GM06990 (cell line): ENCODE results near the gene RSPH9.
"Not testable (repeated sequence)": the region's sequence is repeated elsewhere in the genome, so short reads cannot be mapped to it uniquely, and the experiment has no call there.

Source experiments
- DNase-seq: peaks from one replicate; pipeline ENCODE4 v3.0.0-alpha.2; 2011; ENCODE audit not compliant: insufficient read length; ENCODE audit errors: extremely low read depth
- H3K27me3 ChIP-seq: replicated peaks from 2 replicates; pipeline ENCODE4 v1.6.0; 2011; ENCODE audit warnings: low read length; ENCODE audit not compliant: control insufficient read depth, insufficient read depth
- H3K36me3 ChIP-seq: 2 replicates; pipeline ENCODE4 v1.5.1; 2011; ENCODE audit warnings: low read length; ENCODE audit not compliant: control insufficient read depth, insufficient read depth
- H3K4me3 ChIP-seq: replicated peaks from 2 replicates; pipeline ENCODE4 v1.5.1; 2011; ENCODE audit warnings: low read depth, mild to moderate bottlenecking, control low read depth, low read length
- TF ChIP-seq, protein P1 (sequence below): IDR thresholded peaks from 2 replicates; pipeline ENCODE4 v1.5.1; 2011; ENCODE audit warnings: low read length, control low read depth, mild to moderate bottlenecking, inconsistent platforms; ENCODE audit not compliant: insufficient read depth, poor library complexity, severe bottlenecking

Gene RSPH9

DNA sequence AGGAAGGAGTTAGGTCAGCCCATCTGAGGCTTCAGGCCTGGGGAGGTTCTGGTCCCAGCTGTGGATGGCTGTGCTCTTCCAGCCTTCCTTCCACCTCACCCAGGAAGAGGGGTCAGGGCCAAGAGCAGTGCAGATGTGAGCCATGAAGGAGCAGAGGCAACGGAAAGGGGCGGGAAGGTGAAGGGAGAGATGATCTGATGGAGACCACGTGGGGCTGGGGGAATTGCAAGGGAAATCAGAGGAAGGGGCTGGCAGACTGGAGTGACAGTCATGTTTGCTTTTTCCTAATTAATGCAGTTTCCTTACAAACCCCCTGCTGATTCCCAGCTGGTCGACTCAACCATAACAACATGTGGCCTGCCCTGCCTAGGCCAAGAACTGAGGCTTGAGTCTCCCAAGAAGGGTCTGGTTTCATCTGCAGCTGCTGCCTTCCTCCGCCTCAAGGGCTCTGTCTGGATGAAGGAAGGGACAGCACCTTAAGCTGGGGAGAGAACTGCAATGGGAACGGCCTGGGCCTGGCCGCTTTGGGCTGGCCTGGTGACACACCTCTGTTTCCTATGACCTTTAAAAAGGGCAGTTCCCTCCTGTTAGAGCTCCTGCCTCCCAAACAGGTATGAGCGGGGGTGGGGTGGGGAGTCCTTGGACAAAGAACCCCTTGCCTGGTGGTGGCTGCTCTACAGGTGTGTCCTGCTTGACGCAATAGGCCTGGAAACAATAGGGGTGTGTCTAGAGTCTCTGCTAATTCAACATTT is 50.6 kb downstream of the RSPH9 start:
- TF ChIP-seq, protein P1, sequence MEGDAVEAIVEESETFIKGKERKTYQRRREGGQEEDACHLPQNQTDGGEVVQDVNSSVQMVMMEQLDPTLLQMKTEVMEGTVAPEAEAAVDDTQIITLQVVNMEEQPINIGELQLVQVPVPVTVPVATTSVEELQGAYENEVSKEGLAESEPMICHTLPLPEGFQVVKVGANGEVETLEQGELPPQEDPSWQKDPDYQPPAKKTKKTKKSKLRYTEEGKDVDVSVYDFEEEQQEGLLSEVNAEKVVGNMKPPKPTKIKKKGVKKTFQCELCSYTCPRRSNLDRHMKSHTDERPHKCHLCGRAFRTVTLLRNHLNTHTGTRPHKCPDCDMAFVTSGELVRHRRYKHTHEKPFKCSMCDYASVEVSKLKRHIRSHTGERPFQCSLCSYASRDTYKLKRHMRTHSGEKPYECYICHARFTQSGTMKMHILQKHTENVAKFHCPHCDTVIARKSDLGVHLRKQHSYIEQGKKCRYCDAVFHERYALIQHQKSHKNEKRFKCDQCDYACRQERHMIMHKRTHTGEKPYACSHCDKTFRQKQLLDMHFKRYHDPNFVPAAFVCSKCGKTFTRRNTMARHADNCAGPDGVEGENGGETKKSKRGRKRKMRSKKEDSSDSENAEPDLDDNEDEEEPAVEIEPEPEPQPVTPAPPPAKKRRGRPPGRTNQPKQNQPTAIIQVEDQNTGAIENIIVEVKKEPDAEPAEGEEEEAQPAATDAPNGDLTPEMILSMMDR, result no peak
- Histone ChIP-seq H3K4me3 (no peak overlapping the region), H3K27me3 (no peaks in the 10 kb centered on the region), H3K36me3 (no peaks in the 10 kb centered on the region)
- no peak for DNase-seq

DNA sequence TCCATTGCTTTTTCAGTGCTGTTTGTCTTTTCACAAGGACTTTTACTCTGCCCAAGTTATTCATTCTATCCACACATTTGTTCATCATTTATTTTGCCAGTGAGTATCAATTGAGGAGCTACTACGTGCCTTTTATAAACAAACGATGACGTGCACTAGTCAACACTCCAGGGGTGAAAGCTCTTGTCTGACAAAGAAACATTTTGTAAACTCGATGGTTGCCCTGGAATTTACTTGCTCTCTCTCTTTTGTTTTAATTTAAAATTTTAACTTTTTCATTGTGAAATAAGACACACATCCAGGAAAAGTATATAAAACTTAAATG is 51.1 kb downstream of the RSPH9 start:
- Histone ChIP-seq H3K4me3 (no peak overlapping the region), H3K27me3 (no peaks in the 10 kb centered on the region), H3K36me3 (no peaks in the 10 kb centered on the region)
- no peak for DNase-seq
- TF ChIP-seq, protein P1, result no peak

DNA sequence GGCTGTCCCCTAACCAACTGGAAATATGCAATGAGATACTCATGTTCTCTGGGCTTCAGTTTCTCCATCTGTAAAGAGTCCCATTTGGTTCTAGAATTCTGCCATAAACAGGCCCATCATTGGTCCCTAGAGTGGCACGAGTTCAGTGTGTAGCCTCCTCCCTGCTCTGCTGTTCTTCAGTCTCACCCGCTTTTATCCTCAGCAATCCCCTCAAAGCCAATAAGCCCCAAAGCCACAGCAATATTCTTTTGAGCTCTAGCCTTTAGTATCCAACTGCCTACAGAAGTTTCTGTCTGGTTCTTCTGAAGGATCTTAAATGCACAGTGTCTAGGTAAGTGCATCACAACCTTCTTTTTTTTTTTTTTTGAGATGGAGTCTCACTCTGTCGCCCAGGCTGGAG is 52.6 kb downstream of the RSPH9 start:
- Histone ChIP-seq H3K27me3 (no peaks in the 10 kb centered on the region), H3K36me3 (no peaks in the 10 kb centered on the region), H3K4me3 (no peak overlapping the region)
- no peak for DNase-seq
- TF ChIP-seq, protein P1, result no peak

DNA sequence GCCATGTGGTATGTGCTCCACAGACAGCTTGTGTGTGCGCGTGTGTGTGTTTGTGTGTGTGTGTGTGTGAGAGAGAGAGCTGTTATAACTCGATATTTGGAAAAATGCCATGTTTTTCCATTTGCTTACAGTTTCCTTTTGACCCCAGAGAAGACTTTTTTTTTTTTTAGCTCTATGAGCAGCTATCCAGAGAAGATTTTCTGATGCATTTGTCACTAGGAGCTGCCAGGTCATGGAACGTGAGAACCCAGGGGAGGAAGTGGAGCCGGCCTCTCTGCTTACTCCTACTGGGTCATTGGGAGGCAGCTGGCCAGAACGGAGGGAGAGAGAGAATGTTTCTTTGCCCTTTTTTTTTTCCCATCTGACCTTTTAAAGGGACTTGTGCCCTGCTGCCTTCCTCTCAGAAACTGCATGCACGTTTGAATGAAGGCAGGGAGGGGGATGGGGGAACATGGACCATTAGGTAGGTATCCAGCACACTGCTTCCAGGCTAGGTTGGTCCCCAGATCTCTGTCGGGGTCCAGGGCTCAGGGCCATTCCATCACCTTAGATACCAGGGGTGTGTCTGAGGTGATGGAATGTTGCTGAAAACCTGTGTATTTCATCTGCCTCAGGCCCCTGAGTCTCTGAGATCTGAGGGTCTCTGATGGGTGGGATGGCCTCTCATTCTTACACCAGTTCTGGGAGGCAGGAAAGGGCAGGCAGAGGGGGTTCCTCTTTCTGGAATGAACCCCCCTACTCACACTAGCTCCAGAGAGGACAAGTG is 53.9 kb downstream of the RSPH9 start:
- no peak overlapping the region for H3K4me3 ChIP-seq
- TF ChIP-seq, protein P1, result no peak
- H3K27me3 ChIP-seq, result no peaks in the 10 kb centered on the region
- DNase-seq, result no peak
- no peaks in the 10 kb centered on the region for H3K36me3 ChIP-seq

DNA sequence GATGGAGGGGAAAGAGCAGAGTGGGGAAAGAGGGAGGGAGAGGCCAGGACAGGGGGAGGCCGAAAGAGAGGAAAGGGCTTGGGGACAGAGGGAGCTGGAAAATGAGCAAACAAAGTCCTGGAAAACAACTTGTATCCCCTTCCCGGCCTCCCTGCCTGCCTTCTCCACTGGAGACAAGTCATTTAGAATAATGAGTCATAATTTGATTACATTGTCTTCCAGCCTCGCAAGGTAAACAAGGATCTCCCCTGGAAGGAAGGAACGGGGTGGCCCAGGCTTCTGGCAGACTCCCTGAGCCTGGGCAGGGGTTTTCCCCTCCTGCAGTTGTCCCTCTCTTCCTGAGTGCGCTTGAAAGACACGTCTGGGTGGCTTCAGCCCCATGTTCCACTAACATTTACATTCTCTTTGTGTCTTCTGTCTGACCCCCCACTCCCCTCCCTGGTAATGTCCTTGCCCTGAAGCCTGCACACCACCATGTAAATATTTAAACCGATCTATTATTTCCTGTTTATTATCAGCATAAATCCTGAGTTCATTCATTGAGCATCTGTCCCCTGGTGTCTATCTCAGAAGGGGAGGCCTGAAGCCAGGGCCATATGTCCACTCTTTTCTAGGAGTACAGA is 54.8 kb downstream of the RSPH9 start:
- TF ChIP-seq, protein P1, result no peak
- no peak for DNase-seq
- H3K4me3 ChIP-seq, result no peak overlapping the region
- no peaks in the 10 kb centered on the region for H3K27me3 ChIP-seq
- H3K36me3 ChIP-seq, result no peaks in the 10 kb centered on the region

DNA sequence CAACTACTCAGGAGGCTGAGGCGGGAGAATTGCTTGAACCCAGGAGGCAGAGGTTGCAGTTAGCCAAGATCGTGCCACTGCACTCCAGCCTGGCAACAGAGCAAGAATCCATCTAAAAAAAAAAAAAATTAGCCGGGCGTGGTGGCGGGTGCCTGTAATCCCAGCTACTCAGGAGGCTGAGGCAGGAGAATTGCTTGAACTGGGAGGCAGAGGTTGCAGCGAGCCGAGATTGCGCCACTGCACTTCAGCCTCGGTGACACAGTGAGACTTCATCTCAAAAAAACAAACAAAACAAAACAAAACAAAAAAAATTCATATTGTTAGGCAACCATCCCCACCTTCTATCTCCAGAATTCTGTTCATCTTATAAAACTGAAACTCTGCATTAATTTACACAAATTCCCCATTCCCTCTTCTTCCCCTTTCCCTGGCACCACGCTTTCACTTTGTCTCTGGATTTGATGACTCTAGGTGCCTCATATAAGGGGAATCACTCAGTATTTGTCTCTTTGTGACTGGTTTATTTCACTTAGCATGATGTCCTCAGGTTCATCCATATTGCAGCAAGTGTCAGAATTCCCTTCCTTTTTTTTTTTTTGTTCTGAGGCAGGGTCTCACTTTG is 56.2 kb downstream of the RSPH9 start:
- H3K36me3 ChIP-seq, DNase-seq, H3K4me3 ChIP-seq, H3K27me3 ChIP-seq: not testable (repeated sequence)
